Measurements from ENCODE around the gene MRC2.

MRC2 gene

GRCh38 chr17:62627219-62627903 is at the start of gene MRC2:
Gene MRC2 (plus strand): TSS chr17:62627670. CDS start chr17:62627803, 133 bp downstream.
- no peaks in the 10 kb centered on the region for H3K79me2 ChIP-seq (ENCODE audit: insufficient read depth, low read length)
- TF ChIP-seq EZH2phosphoT487 (conservative IDR thresholded peaks at IDR 0.05; ENCODE audit: low read length), result no peak
- no peak for TF ChIP-seq CTCF (IDR thresholded peaks at IDR 0.05; ENCODE audit: insufficient read depth, low read length, poor library complexity, severe bottlenecking)
- H2AFZ ChIP-seq (ENCODE audit: low read depth, low read length, severe bottlenecking), result no peak within 1 kb of the TSS
- H3K4me2 ChIP-seq (ENCODE audit: low read depth, low read length, poor library complexity, severe bottlenecking), result peak within 1 kb of the TSS; percentile 3
- H3F3A ChIP-seq (ENCODE audit: insufficient read depth), result no peaks in the 10 kb centered on the region
- H3K9me2 ChIP-seq (replicated peaks; ENCODE audit: insufficient read depth, low read length), result no peaks in the 10 kb centered on the region
- peak within 1 kb of the TSS; percentile 3 for H3K4me3 ChIP-seq (ENCODE audit: insufficient read depth, low read length, poor library complexity, severe bottlenecking)
- no peaks in the 10 kb centered on the region for H4K20me1 ChIP-seq (ENCODE audit: low read depth, low read length)
- no peak within 1 kb of the TSS for H3K9ac ChIP-seq (ENCODE audit: low read length)
- no peaks in the 10 kb centered on the region for H3K36me3 ChIP-seq (ENCODE audit: low read length)
- H3K27me3 ChIP-seq (ENCODE audit: low read length), result no peaks in the 10 kb centered on the region
- H3K27ac ChIP-seq (ENCODE audit: low read depth, low read length), result no peak within 1 kb of the TSS
- no peaks in the 10 kb centered on the region for H3K9me3 ChIP-seq (ENCODE audit: insufficient read depth, low read length)

GRCh38 chr17:62578757-62579487 is 48.5 kb upstream of the MRC2 start:
- Histone ChIP-seq H2AFZ (ENCODE audit: low read depth, low read length, severe bottlenecking) (no peak overlapping the region), H3K27me3 (ENCODE audit: low read length) (no peaks in the 10 kb centered on the region), H3K9me3 (ENCODE audit: insufficient read depth, low read length) (no peaks in the 10 kb centered on the region), H3K9me2 (replicated peaks; ENCODE audit: insufficient read depth, low read length) (no peaks in the 10 kb centered on the region), H3K79me2 (ENCODE audit: insufficient read depth, low read length) (no peaks in the 10 kb centered on the region; the same call in 1 of the 2 replicates), H3K9ac (ENCODE audit: low read length) (no peak overlapping the region), H3F3A (ENCODE audit: insufficient read depth) (no peaks in the 10 kb centered on the region), H3K4me3 (ENCODE audit: insufficient read depth, low read length, poor library complexity, severe bottlenecking) (no peak overlapping the region), H3K36me3 (ENCODE audit: low read length) (peaks cover 24% of the 10 kb centered on the region; the same call in 1 of the 2 replicates), H4K20me1 (ENCODE audit: low read depth, low read length) (no peaks in the 10 kb centered on the region), H3K27ac (ENCODE audit: low read depth, low read length) (no peak overlapping the region), H3K4me2 (ENCODE audit: low read depth, low read length, poor library complexity, severe bottlenecking) (no peak overlapping the region)
- TF ChIP-seq CTCF (IDR thresholded peaks at IDR 0.05; ENCODE audit: insufficient read depth, low read length, poor library complexity, severe bottlenecking), result no peak
- no peak for TF ChIP-seq EZH2phosphoT487 (conservative IDR thresholded peaks at IDR 0.05; ENCODE audit: low read length)

GRCh38 chr17:62580947-62581346 is 46.5 kb upstream of the MRC2 start:
- H3K9ac ChIP-seq (ENCODE audit: low read length), result no peak overlapping the region
- H3K27ac ChIP-seq (ENCODE audit: low read depth, low read length), result no peak overlapping the region
- TF ChIP-seq CTCF (IDR thresholded peaks at IDR 0.05; ENCODE audit: insufficient read depth, low read length, poor library complexity, severe bottlenecking) (no peak), EZH2phosphoT487 (conservative IDR thresholded peaks at IDR 0.05; ENCODE audit: low read length) (no peak)
- no peaks in the 10 kb centered on the region for H4K20me1 ChIP-seq (ENCODE audit: low read depth, low read length)
- H3K4me2 ChIP-seq (ENCODE audit: low read depth, low read length, poor library complexity, severe bottlenecking), result no peak overlapping the region
- no peaks in the 10 kb centered on the region for H3K27me3 ChIP-seq (ENCODE audit: low read length)
- H3K9me2 ChIP-seq (replicated peaks; ENCODE audit: insufficient read depth, low read length), result no peaks in the 10 kb centered on the region
- H3K36me3 ChIP-seq (ENCODE audit: low read length), result peaks cover 24% of the 10 kb centered on the region; the same call in 1 of the 2 replicates
- H3F3A ChIP-seq (ENCODE audit: insufficient read depth), result no peaks in the 10 kb centered on the region
- no peak overlapping the region for H3K4me3 ChIP-seq (ENCODE audit: insufficient read depth, low read length, poor library complexity, severe bottlenecking)
- H2AFZ ChIP-seq (ENCODE audit: low read depth, low read length, severe bottlenecking), result no peak overlapping the region
- no peaks in the 10 kb centered on the region; the same call in 1 of the 2 replicates for H3K79me2 ChIP-seq (ENCODE audit: insufficient read depth, low read length)
- H3K9me3 ChIP-seq (ENCODE audit: insufficient read depth, low read length), result no peaks in the 10 kb centered on the region
